DOHH2 (cell line): Measurements from ENCODE around the gene TMEM14C.

Source experiments
- H3F3A ChIP-seq: fragments of 200-600 bp; sonication (generic), shearing (Covaris generic); 2 replicates; pipeline ENCODE4 v1.6.0; 2016; ENCODE audit warnings: antibody characterized with exemption, mild to moderate bottlenecking; ENCODE audit not compliant: control insufficient read depth, insufficient read depth
- H3K27ac ChIP-seq: fragments of 200-600 bp; sonication (generic); 2 replicates; pipeline ENCODE4 v1.5.1; 2014; ENCODE audit warnings: low read depth, mild to moderate bottlenecking, low read length, moderate library complexity
- H3K27me3 ChIP-seq: fragments of 200-600 bp; sonication (generic); 2 replicates; pipeline ENCODE4 v1.6.1; 2014; ENCODE audit warnings: mild to moderate bottlenecking, low read length, mixed read lengths; ENCODE audit not compliant: control insufficient read depth
- H3K36me3 ChIP-seq: fragments of 200-600 bp; sonication (generic); 2 replicates; pipeline ENCODE4 v1.6.1; 2014; ENCODE audit warnings: mild to moderate bottlenecking, low read length, moderate library complexity, mixed read lengths; ENCODE audit not compliant: control insufficient read depth
- H3K4me1 ChIP-seq: fragments of 200-600 bp; sonication (generic); 2 replicates; pipeline ENCODE4 v1.6.1; 2014; ENCODE audit warnings: mild to moderate bottlenecking, low read length, mixed read lengths; ENCODE audit not compliant: control insufficient read depth
- H3K4me2 ChIP-seq: fragments of 200-600 bp; sonication (generic); 2 replicates; pipeline ENCODE4 v1.6.0; 2014; ENCODE audit warnings: mild to moderate bottlenecking, low read length, moderate library complexity
- H3K4me3 ChIP-seq: fragments of 200-600 bp; sonication (generic); 2 replicates; pipeline ENCODE4 v1.5.1; 2014; ENCODE audit warnings: mild to moderate bottlenecking, low read length, mixed read lengths
- H3K79me2 ChIP-seq: fragments of 200-600 bp; sonication (generic); 2 replicates; pipeline ENCODE4 v1.6.1; 2014; ENCODE audit warnings: mild to moderate bottlenecking, low read length, mixed read lengths; ENCODE audit not compliant: control insufficient read depth
- H3K9me2 ChIP-seq: fragments of 200-600 bp; sonication (generic); replicated peaks from 2 replicates; pipeline ENCODE4 v1.6.1; 2014; ENCODE audit warnings: mild to moderate bottlenecking, low read length, mixed read lengths; ENCODE audit not compliant: control insufficient read depth
- H3K9me3 ChIP-seq: fragments of 200-600 bp; sonication (generic); 2 replicates; pipeline ENCODE4 v1.6.1; 2014; ENCODE audit warnings: antibody characterized with exemption, low read length, mixed read lengths; ENCODE audit not compliant: control insufficient read depth, insufficient read depth
- H4K20me1 ChIP-seq: fragments of 200-600 bp; sonication (generic); 2 replicates; pipeline ENCODE4 v1.6.0; 2014; ENCODE audit warnings: low read depth, mild to moderate bottlenecking, antibody characterized with exemption, low read length, moderate library complexity; ENCODE audit not compliant: control insufficient read depth, insufficient read depth
- EZH2phosphoT487 ChIP-seq: fragments of 200-600 bp; sonication (generic); IDR thresholded peaks from 2 replicates; pipeline ENCODE4 v1.6.1; 2017; ENCODE audit warnings: borderline replicate concordance, mild to moderate bottlenecking, antibody characterized with exemption, low read length, moderate library complexity, mixed read lengths
- TF ChIP-seq, protein P1 (sequence below): fragments of 200-600 bp; sonication (generic); IDR thresholded peaks from one replicate; pipeline ENCODE4 v1.5.1; 2014; ENCODE audit warnings: antibody characterized with exemption, mild to moderate bottlenecking, low read depth, low read length; ENCODE audit not compliant: poor library complexity, severe bottlenecking

TMEM14C gene

DNA sequence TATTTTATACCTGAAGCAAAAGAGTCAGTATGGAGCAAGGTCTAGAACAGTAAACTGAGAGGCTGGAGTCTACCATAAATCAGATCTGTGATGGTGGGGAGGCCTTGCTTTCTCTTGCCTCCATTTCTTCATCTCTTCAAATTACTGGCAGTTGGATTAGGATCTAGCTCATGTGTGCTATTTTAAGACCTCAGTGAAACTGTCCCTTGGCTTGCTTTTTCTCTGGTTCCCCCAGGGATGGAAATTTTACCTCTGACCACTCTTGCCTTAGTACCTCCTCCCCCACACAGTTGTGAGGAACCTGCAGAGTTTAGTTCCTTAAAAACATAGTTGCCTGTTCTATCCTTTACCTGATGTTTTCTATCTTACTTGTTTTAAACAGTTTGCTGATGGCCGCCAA, 33.2 kb downstream of the TMEM14C start:
- no peak overlapping the region for H3K4me3 ChIP-seq
- H3K27me3 ChIP-seq = no peaks in the 10 kb centered on the region
- TF ChIP-seq, protein P1, sequence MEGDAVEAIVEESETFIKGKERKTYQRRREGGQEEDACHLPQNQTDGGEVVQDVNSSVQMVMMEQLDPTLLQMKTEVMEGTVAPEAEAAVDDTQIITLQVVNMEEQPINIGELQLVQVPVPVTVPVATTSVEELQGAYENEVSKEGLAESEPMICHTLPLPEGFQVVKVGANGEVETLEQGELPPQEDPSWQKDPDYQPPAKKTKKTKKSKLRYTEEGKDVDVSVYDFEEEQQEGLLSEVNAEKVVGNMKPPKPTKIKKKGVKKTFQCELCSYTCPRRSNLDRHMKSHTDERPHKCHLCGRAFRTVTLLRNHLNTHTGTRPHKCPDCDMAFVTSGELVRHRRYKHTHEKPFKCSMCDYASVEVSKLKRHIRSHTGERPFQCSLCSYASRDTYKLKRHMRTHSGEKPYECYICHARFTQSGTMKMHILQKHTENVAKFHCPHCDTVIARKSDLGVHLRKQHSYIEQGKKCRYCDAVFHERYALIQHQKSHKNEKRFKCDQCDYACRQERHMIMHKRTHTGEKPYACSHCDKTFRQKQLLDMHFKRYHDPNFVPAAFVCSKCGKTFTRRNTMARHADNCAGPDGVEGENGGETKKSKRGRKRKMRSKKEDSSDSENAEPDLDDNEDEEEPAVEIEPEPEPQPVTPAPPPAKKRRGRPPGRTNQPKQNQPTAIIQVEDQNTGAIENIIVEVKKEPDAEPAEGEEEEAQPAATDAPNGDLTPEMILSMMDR = no peak
- no peak for TF ChIP-seq EZH2phosphoT487
- H3F3A ChIP-seq = no peaks in the 10 kb centered on the region
- no peaks in the 10 kb centered on the region for H3K9me3 ChIP-seq
- H3K9me2 ChIP-seq = no peaks in the 10 kb centered on the region
- no peak overlapping the region for H3K4me2 ChIP-seq
- no peak overlapping the region for H3K27ac ChIP-seq
- H3K79me2 ChIP-seq = peaks cover 41% of the 10 kb centered on the region
- H3K4me1 ChIP-seq = no peaks in the 10 kb centered on the region
- peaks cover 75% of the 10 kb centered on the region for H3K36me3 ChIP-seq
- H4K20me1 ChIP-seq = no peaks in the 10 kb centered on the region

- TF ChIP-seq, protein P1 = peak; percentile 62
- TF ChIP-seq EZH2phosphoT487 = no peak
- Histone ChIP-seq H3K27me3 (no peaks in the 10 kb centered on the region), H3K27ac (no peak overlapping the region), H3K4me1 (no peaks in the 10 kb centered on the region), H3K79me2 (peaks cover 13% of the 10 kb centered on the region), H3K36me3 (peaks cover 49% of the 10 kb centered on the region), H3K9me3 (no peaks in the 10 kb centered on the region), H4K20me1 (no peaks in the 10 kb centered on the region), H3K4me2 (no peak overlapping the region), H3K9me2 (no peaks in the 10 kb centered on the region), H3F3A (no peaks in the 10 kb centered on the region), H3K4me3 (no peak overlapping the region)
Observed at GRCh38 chr6:10759312-10759839, 36.5 kb downstream of the TMEM14C start.

DNA sequence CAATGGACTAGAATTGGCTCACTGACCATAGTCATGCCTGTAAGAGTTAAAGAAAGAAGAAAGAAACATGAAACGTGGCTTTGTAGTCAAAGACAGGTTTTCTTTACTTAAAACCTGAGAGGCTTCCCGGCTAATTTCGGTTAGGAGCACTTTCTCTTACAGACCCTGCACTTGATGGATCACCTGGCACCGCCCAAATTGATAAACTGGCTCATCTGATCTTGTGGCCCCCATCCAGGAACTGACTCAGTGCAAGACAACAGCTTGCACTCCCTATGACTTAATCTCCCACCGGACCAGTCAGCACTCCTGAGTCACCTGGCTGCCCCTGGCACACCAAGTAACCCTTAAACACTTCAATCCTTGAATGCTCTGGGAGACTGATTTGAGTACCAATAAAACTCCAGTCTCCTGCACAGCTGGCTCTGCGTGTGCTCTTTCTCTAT, 37.0 kb downstream of the TMEM14C start:
- Histone ChIP-seq H3K27ac (no peak overlapping the region), H3K4me1 (no peaks in the 10 kb centered on the region), H3F3A (no peaks in the 10 kb centered on the region), H3K27me3 (no peaks in the 10 kb centered on the region), H3K4me3 (no peak overlapping the region), H3K79me2 (peaks cover 7% of the 10 kb centered on the region), H3K4me2 (no peak overlapping the region), H3K9me3 (no peaks in the 10 kb centered on the region), H3K9me2 (no peaks in the 10 kb centered on the region), H3K36me3 (peaks cover 43% of the 10 kb centered on the region), H4K20me1 (no peaks in the 10 kb centered on the region)
- no peak for TF ChIP-seq EZH2phosphoT487
- TF ChIP-seq, protein P1 = no peak

- Histone ChIP-seq H3K9me2 (no peaks in the 10 kb centered on the region), H3K27me3 (no peaks in the 10 kb centered on the region), H3K79me2 (no peaks in the 10 kb centered on the region), H3F3A (no peaks in the 10 kb centered on the region), H3K4me1 (no peaks in the 10 kb centered on the region), H3K4me2 (no peak overlapping the region), H3K36me3 (peaks cover 18% of the 10 kb centered on the region), H3K9me3 (no peaks in the 10 kb centered on the region), H4K20me1 (no peaks in the 10 kb centered on the region), H3K27ac (no peak overlapping the region), H3K4me3 (no peak overlapping the region)
- TF ChIP-seq, protein P1 = no peak
- TF ChIP-seq EZH2phosphoT487 = no peak
Observed at GRCh38 chr6:10763006-10763405, 40.1 kb downstream of the TMEM14C start.
